IPS-NIHi11 (cell line): ENCODE measurements around the gene VAT1L.

Experiments
- DNase-seq: peaks from one replicate; pipeline ENCODE4 v3.0.0; 2012; ENCODE audit warnings: mixed read lengths, low spot score

Gene VAT1L

DNA sequence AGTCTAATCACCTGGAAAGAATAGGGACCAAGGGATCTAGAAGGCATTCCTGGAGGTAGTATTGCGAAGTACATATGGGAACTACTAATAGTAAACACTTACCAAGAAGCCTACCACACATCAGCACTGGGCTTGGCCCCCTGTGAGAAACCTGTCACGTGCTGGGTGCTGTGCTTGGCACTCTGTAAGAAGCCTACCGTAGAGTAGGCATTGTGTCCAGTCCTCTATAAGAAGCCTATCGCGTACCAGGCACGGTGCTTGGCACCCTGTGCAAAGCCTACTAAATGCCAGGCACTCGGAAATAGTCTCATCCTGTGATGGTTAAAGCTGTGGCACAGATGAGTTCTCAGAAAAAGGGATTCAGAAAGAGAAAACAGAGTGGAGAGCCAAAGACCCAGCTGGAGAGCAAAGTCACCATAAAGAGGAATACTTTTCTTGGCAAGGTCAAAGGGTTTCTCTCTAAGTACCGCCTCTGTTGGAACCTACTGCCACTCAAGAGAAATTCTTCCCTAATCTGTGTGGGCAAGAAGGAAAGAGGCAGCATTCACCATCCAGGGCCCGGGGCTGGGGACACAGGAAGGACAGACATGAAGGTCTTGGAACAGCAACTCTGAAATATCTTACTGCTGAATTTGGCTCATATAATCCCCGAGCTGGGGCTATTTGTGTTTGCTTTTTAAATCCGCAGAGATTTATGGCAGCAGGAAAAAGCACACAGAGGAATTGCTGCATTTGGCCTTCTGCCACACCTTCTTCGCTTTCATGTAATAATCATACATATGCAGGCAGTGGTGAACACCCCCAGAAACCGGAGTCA, 81.8 kb downstream of the VAT1L start:
- peak; percentile 37 for DNase-seq

DNA sequence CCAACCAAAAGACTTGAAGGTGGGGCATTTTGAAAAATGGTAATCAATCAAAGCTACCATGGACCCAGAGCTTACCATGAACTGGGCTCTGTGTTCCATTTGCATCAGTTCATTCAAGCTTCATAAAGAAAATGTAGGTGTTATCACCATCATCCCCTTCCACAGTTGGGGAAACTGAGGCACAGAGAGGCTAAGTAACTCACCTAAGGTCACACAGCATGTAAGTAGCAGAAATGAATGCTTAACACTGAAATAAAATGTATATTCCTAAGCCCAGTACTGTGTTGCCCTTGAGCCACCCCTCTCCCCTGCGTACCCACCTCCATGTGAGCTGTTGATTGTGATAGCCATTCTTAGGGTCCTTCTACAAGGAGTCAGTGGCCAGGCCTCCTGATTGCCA, 83.6 kb downstream of the VAT1L start:
- DNase-seq = no peak

DNA sequence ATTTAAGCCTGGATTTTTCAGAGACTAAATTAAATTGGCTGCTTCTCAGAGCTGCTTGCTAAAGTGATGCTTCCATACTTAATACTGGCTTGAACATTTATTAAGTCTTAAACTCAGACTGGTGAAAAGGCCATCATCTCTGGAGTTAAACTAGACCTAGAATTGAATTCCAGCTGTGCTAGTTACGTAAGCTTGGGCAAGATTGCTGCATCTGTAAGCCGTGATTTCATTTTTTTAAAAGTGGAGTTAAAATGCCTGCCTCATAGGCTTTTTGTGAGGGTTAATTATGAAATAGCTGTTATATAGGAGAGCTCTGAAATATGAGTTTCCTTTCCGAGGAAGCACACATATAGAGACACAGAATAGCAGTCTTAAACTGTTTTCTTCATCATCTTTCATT, 84.7 kb downstream of the VAT1L start:
- no peak for DNase-seq

DNA sequence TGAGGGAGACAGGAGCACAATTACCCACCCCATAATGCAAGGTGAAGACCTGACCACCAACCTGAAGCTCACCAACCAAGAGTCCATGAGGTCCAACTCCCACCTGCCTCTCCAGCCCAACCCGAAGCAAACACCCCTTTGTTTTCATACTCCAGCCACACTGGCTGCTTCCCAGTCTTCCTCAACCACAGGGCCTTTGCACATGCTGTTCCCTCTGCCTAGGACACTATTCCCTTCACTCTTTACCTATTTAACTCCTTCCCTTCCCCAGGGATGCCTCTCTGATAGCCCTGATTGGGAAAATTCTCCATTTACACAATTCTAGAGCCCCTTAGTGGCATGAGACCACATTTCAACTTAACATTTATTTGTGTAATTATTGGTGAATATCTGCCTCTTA, 86.0 kb downstream of the VAT1L start:
- no peak for DNase-seq

- DNase-seq = no peak
These were observed 88.4 kb downstream of the VAT1L start for GRCh38 chr16:77876776-77877175.

- DNase-seq = no peak
These were observed 89.5 kb downstream of the VAT1L start for GRCh38 chr16:77877712-77878347.

DNA sequence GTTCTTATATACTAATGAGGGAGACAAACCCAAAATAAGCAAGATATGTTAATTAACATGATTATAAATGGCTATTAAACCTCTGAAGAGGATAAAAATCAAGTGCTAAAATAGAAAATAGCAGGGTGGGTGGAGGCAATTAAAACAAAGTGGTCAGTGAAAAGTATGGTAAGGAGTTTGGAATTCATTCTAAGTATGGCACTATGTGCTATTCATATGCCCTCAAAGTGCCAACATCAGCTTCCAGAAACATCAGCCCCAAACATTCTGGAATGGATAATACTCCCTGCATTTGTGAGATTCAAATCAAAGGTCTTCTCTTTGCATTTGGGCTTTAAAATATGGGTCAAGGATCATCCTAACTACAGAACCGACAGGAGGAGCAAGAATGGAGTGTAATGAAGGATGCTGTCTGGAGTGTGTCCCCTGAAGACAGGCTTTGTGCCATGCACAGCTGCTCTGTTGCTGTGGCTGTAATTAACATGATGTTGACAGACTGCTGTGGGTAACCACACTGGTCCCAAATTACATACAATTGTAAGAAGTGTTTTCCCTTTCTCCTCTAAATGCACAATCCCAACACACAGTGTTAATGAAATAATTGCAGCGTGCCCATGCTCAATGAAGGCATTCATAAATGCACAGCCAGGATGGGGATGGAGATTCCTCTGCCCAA, 93.1 kb downstream of the VAT1L start:
- DNase-seq = no peak

DNA sequence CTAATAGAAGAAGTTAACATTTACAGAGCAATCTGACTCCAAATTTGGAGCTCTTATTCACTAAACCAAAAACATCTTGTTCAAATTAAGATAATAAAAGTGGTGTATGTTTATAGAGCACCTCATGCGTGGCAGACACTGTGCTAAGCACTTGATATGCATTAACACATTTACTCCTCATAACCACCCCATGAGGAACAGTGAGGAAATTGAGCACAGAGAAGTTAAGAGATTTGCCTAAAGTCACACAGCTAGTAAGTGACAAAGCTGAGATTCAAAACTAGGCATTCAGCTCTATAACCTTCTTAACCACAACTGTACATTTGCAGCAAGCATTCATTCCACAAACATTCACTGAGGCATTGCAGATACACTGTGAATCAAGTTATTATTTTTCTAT, 94.0 kb downstream of the VAT1L start:
- no peak for DNase-seq

- DNase-seq = no peak
These were observed 97.4 kb downstream of the VAT1L start for GRCh38 chr16:77885571-77886295.

GRCh38 chr16:77888871-77889270, 100.5 kb downstream of the VAT1L start:
- DNase-seq = no peak

GRCh38 chr16:77890075-77890474, 101.7 kb downstream of the VAT1L start:
- no peak for DNase-seq

- DNase-seq = no peak
These were observed 105.8 kb downstream of the VAT1L start for GRCh38 chr16:77894162-77894561.

- DNase-seq = no peak
These were observed 107.6 kb downstream of the VAT1L start for GRCh38 chr16:77895962-77896361.

GRCh38 chr16:77896415-77897128, 108.2 kb downstream of the VAT1L start:
- DNase-seq = no peak

- no peak for DNase-seq
These were observed 108.7 kb downstream of the VAT1L start for GRCh38 chr16:77897129-77897437.

DNA sequence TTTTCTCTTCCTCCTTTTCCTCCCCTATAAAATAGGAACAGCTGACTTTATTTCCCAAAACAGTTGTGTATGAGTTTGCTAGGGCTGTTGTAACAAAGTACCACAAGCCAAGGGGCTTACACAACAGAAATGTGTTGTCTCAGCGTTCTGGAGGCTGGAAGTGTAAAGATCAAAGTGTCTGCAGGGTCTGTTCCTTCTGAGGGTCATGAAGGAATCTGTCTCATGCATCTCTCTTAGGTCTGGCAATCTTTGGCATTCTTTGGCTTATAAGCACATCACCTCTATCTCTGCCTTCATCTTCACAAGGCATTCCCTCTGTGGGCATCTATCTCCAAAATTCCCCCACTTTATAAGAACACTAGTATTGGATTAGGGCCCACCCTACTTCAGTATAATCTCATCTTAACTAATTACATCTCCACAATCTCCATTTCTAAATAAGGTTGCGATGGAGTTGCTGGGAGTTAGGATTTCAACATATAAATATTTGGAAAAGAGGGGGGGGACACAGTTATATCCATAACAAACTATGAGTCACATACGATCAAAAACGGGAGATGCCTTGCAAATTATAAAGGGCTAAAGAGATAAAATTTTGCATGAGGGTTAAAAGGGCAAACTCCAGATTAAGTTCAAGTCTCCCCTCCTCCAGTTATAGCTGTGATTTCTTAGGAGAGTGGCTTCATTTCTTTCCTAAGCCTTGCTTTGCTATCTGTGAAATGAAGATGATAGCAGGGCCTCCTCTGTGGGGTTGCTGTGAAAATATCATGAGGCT, 109.7 kb downstream of the VAT1L start:
- DNase-seq = no peak

- no peak for DNase-seq
These were observed 110.4 kb downstream of the VAT1L start for GRCh38 chr16:77898671-77899211.

GRCh38 chr16:77899416-77899815, 111.1 kb downstream of the VAT1L start:
- DNase-seq = no peak

- no peak for DNase-seq
These were observed 117.1 kb downstream of the VAT1L start for GRCh38 chr16:77905374-77905920.

GRCh38 chr16:77910021-77910420, 121.7 kb downstream of the VAT1L start:
- no peak for DNase-seq

DNA sequence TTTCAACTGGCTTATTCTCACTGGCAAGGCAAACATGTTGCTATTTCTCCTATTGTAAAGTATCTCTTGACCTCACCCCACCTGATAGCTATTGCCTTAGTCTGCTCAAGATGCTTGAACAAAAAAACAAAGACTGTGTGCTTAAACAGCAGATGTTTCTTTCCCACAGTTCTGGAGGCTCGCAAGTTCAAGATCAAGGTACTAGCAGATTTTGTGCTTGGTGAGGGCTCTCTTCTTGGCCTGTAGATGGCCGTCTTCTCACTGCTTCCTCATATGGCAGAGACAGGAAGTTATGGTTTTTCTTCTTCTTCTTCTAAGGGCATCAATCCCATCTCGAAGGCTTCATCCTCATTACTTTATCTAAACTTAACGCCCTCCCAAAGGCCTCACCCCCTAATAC, 124.3 kb downstream of the VAT1L start:
- no peak for DNase-seq
